GM12864 (cell line): ENCODE results near the gene RAMP2.
A peak's percentile ranks its signal among the peaks of the same experiment; 100 is the strongest.

ENCODE experiments used
- DNase-seq: peaks from one replicate; pipeline ENCODE4 v3.0.0-alpha.2; 2011; ENCODE audit warnings: low read depth
- H3K4me3 ChIP-seq: 2 replicates; pipeline ENCODE4 v1.5.1; 2011; ENCODE audit warnings: mild to moderate bottlenecking, low read depth, low read length, control low read depth
- CTCF ChIP-seq: IDR thresholded peaks from 2 replicates; pipeline ENCODE4 v1.5.1; 2011; ENCODE audit warnings: low read depth, mild to moderate bottlenecking, moderate library complexity, low read length, control low read depth, inconsistent platforms; ENCODE audit errors: missing control alignments

Gene RAMP2

GRCh38 chr17:42773290-42774035 lies 12.4 kb downstream of the RAMP2 start, which contains the start of gene VPS25:
Gene VPS25, plus strand, starts transcription at chr17:42773449. Its CDS starts 27 bp downstream, at chr17:42773476.
- peak; percentile 60 for DNase-seq
- peak within 1 kb of the TSS; percentile 93 for H3K4me3 ChIP-seq
- no peak for TF ChIP-seq CTCF

GRCh38 chr17:42774066-42774745 lies 13.2 kb downstream of the RAMP2 start:
- no peak for TF ChIP-seq CTCF
- H3K4me3 ChIP-seq, result peak overlapping the region; percentile 93
- DNase-seq, result no peak

- no peak overlapping the region for H3K4me3 ChIP-seq
- peak; percentile 8 for TF ChIP-seq CTCF
- no peak for DNase-seq
Measured at GRCh38 chr17:42775534-42776098, 14.6 kb downstream of the RAMP2 start.

GRCh38 chr17:42778570-42778969 lies 17.5 kb downstream of the RAMP2 start:
- no peak for DNase-seq
- no peak for TF ChIP-seq CTCF
- no peak overlapping the region for H3K4me3 ChIP-seq

- no peak for DNase-seq
- H3K4me3 ChIP-seq, result no peak overlapping the region
- no peak for TF ChIP-seq CTCF
Measured at GRCh38 chr17:42779304-42779935, 18.4 kb downstream of the RAMP2 start.

GRCh38 chr17:42779936-42780850 lies 19.2 kb downstream of the RAMP2 start, which contains the start of gene WNK4:
Gene WNK4, plus strand, starts transcription at chr17:42780610. Its CDS starts 89 bp downstream, at chr17:42780699.
- no peak for DNase-seq
- no peak within 1 kb of the TSS for H3K4me3 ChIP-seq

More at GRCh38 chr17:42779936-42780850, 19.2 kb downstream of the RAMP2 start, which contains the start of gene WNK4:
- no peak for TF ChIP-seq CTCF
